Measurements from ENCODE around the gene GPR4. TPM values are rescaled to one million over a fixed set of nuclear protein-coding genes. Genes with fewer than 3 reads are reported as not detected.

GPR4 gene
- total RNA-seq, 4 donors from 2014 or later = 0.27 to 1.4 (median 0.43) TPM

GRCh38 chr19:45590300-45591003 is 11.6 kb downstream of the GPR4 start:
- WGBS, 2 donors (ENCODE audit: low coverage in 1 of 2) = 64 to 100% methylated on average over 1 to 15 of the region's 15 CpGs
- Histone ChIP-seq H3K27ac (no peak overlapping the region), H3K4me1 (peaks cover 0 to 2% (median under 1%) of the 10 kb centered on the region in 4 donors), H3K4me3 (no peak overlapping the region), H3K27me3 (peaks cover 41% of the 10 kb centered on the region), H3K36me3 (no peaks in the 10 kb centered on the region), H3K9me3 (no peaks in the 10 kb centered on the region)
- TF ChIP-seq CTCF (IDR thresholded peaks at IDR 0.05) (no peak), POLR2A (IDR thresholded peaks at IDR 0.05) (no peak), EP300 (IDR thresholded peaks at IDR 0.05; ENCODE audit: low read depth) (no peak), POLR2AphosphoS5 (IDR thresholded peaks at IDR 0.05) (no peak)
- no peak for DNase-seq
- intact Hi-C loops (cut with DNase I; ENCODE audit: low total_unique reads) (no loop called here), in situ Hi-C loops (cut with MboI; ENCODE audit: low pct_ligation_motif_present in 1 of 4, low pct_unique_long_range_greater_than_20kb in 1 of 4, low sequenced_read_pairs in 3 of 4) (no loop called here)

GRCh38 chr19:45589768-45590167 is 12.2 kb downstream of the GPR4 start:
- Histone ChIP-seq H3K4me3 (no peak overlapping the region), H3K27ac (no peak overlapping the region), H3K27me3 (peaks cover 35% of the 10 kb centered on the region), H3K4me1 (peaks cover 0 to 7% (median 5%) of the 10 kb centered on the region in 4 donors), H3K9me3 (no peaks in the 10 kb centered on the region), H3K36me3 (no peaks in the 10 kb centered on the region)
- intact Hi-C loops (cut with DNase I; ENCODE audit: low total_unique reads) = no loop called here
- 80 to 93% methylated on average over 4 of the region's 4 CpGs for WGBS, 2 donors (ENCODE audit: low coverage in 1 of 2)
- no peak for DNase-seq
- in situ Hi-C loops (cut with MboI; ENCODE audit: low pct_ligation_motif_present in 1 of 4, low pct_unique_long_range_greater_than_20kb in 1 of 4, low sequenced_read_pairs in 3 of 4) = no loop called here
- no peak for TF ChIP-seq CTCF (IDR thresholded peaks at IDR 0.05)
- TF ChIP-seq POLR2AphosphoS5 (IDR thresholded peaks at IDR 0.05) = no peak
- no peak for TF ChIP-seq EP300 (IDR thresholded peaks at IDR 0.05; ENCODE audit: low read depth)
- no peak for TF ChIP-seq POLR2A (IDR thresholded peaks at IDR 0.05)

- peak; percentile 37 for DNase-seq
- Histone ChIP-seq H3K9me3 (no peaks in the 10 kb centered on the region), H3K4me1 (peaks cover 5 to 15% (median 9%) of the 10 kb centered on the region in 4 donors), H3K27me3 (peaks cover 18% of the 10 kb centered on the region), H3K4me3 (no peak overlapping the region), H3K27ac (no peak overlapping the region), H3K36me3 (no peaks in the 10 kb centered on the region)
- intact Hi-C loops (cut with DNase I; ENCODE audit: low total_unique reads) (no loop called here), in situ Hi-C loops (cut with MboI; ENCODE audit: low pct_ligation_motif_present in 1 of 4, low pct_unique_long_range_greater_than_20kb in 1 of 4, low sequenced_read_pairs in 3 of 4) (no loop called here)
- WGBS, 2 donors (ENCODE audit: low coverage in 1 of 2) = 0 to 81% methylated on average over 1 to 4 of the region's 4 CpGs
- TF ChIP-seq EP300 (IDR thresholded peaks at IDR 0.05; ENCODE audit: low read depth) (no peak), POLR2AphosphoS5 (IDR thresholded peaks at IDR 0.05) (no peak), POLR2A (IDR thresholded peaks at IDR 0.05) (no peak), CTCF (IDR thresholded peaks at IDR 0.05) (no peak)
Observed at GRCh38 chr19:45587873-45588272, 14.1 kb downstream of the GPR4 start.

- in situ Hi-C loops (cut with MboI; ENCODE audit: low pct_ligation_motif_present in 1 of 4, low pct_unique_long_range_greater_than_20kb in 1 of 4, low sequenced_read_pairs in 3 of 4) (no loop called here), intact Hi-C loops (cut with DNase I; ENCODE audit: low total_unique reads) (no loop called here)
- Histone ChIP-seq H3K27ac (peak overlapping the region; percentile 96 to 99 (median 97)), H3K4me1 (peaks cover 5 to 15% (median 9%) of the 10 kb centered on the region in 4 donors), H3K36me3 (no peaks in the 10 kb centered on the region), H3K4me3 (peak overlapping the region; percentile 19 to 74 (median 68)), H3K27me3 (peaks cover 3% of the 10 kb centered on the region), H3K9me3 (no peaks in the 10 kb centered on the region)
- 22% methylated on average over 7 of the region's 7 CpGs; no CpG with 5 or more reads in 1 of the 2 donors for WGBS, 2 donors (ENCODE audit: low coverage in 1 of 2)
- TF ChIP-seq POLR2A (IDR thresholded peaks at IDR 0.05) (no peak), EP300 (IDR thresholded peaks at IDR 0.05; ENCODE audit: low read depth) (no peak), POLR2AphosphoS5 (IDR thresholded peaks at IDR 0.05) (no peak), CTCF (IDR thresholded peaks at IDR 0.05) (no peak)
- no peak for DNase-seq
Observed at GRCh38 chr19:45585158-45585577, 16.8 kb downstream of the GPR4 start.
